ES-I3 (cell line): ENCODE data around the gene FILIP1L.

Experiments used
- H3K36me3 ChIP-seq: 2 replicates; pipeline ENCODE4 v1.6.1; 2013; ENCODE audit warnings: mild to moderate bottlenecking, low read length, control low read depth, moderate library complexity; ENCODE audit not compliant: insufficient read depth
- H3K4me1 ChIP-seq: 2 replicates; pipeline ENCODE4 v1.6.1; 2013; ENCODE audit warnings: mild to moderate bottlenecking, control low read depth, low read length; ENCODE audit not compliant: insufficient read depth
- H3K9ac ChIP-seq: 2 replicates; pipeline ENCODE4 v1.6.1; 2013; ENCODE audit warnings: low read depth, mild to moderate bottlenecking, low read length, moderate library complexity
- H3K9me3 ChIP-seq: 2 replicates; pipeline ENCODE4 v1.6.1; 2013; ENCODE audit warnings: mild to moderate bottlenecking, low read length, moderate library complexity; ENCODE audit not compliant: control insufficient read depth, insufficient read depth

Gene FILIP1L

GRCh38 chr3:100002599-100003350, 111.5 kb downstream of the FILIP1L start:
- Histone ChIP-seq H3K9ac (no peak overlapping the region), H3K4me1 (peaks cover 19% of the 10 kb centered on the region), H3K9me3 (no peaks in the 10 kb centered on the region), H3K36me3 (no peaks in the 10 kb centered on the region)

GRCh38 chr3:100001526-100002270, 112.6 kb downstream of the FILIP1L start:
- Histone ChIP-seq H3K4me1 (peaks cover 19% of the 10 kb centered on the region), H3K36me3 (no peaks in the 10 kb centered on the region), H3K9ac (no peak overlapping the region), H3K9me3 (no peaks in the 10 kb centered on the region)

DNA sequence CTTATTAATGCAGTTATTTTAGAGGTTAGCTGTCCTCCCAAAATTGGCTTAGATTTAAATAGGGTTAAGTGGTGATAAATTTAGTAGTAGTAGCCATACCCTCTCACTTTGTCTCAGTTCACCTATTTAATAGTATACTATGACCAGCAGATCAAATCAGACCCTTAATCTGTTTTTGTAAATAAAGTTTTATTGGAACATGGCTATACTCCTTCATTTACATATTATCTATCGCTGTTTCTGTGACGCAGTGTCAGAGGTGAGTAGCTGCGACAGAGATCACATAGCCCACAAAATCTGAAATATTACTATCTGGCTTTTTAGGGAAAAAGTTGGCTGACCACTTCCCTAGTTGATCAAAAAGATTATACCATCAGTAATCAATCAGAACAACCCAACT, 113.2 kb downstream of the FILIP1L start:
- no peaks in the 10 kb centered on the region for H3K36me3 ChIP-seq
- no peak overlapping the region for H3K9ac ChIP-seq
- peaks cover 13% of the 10 kb centered on the region for H3K4me1 ChIP-seq
- no peaks in the 10 kb centered on the region for H3K9me3 ChIP-seq

GRCh38 chr3:99999536-99999935, 114.8 kb downstream of the FILIP1L start:
- Histone ChIP-seq H3K9me3 (peaks cover 2% of the 10 kb centered on the region; the same call in 1 of the 2 replicates), H3K36me3 (no peaks in the 10 kb centered on the region), H3K4me1 (no peaks in the 10 kb centered on the region), H3K9ac (no peak overlapping the region)

DNA sequence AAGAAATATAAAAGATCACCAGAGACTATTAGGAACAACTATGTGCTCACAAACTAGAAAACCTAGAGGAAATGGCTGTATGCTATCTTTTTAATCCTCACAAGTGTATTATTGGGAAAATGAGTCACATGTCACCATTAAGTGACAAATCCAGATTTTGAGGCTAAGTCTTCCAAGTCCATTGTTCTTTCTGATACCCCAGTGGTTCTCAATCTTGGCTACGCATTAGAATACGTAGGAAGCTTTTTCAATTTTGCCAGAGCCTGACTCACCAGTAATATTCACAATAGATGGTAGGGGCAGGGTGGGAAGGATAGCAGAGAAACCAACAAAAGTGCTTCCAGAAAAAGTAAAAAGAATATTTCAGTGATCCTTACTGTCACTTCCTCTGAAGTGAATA, 117.0 kb downstream of the FILIP1L start:
- Histone ChIP-seq H3K4me1 (no peaks in the 10 kb centered on the region), H3K36me3 (no peaks in the 10 kb centered on the region), H3K9ac (no peak overlapping the region), H3K9me3 (peaks cover 9% of the 10 kb centered on the region)

GRCh38 chr3:99990179-99990578, 124.1 kb downstream of the FILIP1L start:
- no peaks in the 10 kb centered on the region for H3K36me3 ChIP-seq
- peaks cover 6% of the 10 kb centered on the region for H3K9me3 ChIP-seq
- no peak overlapping the region for H3K9ac ChIP-seq
- peaks cover 12% of the 10 kb centered on the region; the same call in 1 of the 2 replicates for H3K4me1 ChIP-seq

DNA sequence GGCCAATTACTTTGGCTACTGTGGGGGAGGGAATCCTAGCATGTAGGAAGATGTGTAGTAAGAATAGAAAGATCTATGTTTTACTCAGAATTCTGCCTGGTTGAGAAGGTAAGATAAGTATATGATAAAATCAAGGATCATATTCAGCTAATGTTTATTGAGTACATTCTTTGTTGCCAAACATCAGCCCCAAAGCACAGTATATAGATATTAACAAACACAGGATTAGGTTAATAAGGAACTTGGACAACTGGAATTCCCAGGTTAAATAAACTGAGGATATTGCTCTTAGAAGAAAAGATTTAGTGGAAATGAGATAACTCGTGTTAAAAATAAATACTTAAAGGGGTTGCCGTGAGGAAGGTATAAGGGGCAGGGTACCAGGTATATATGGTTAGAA, 129.6 kb downstream of the FILIP1L start:
- H3K4me1 ChIP-seq: peaks cover 12% of the 10 kb centered on the region; the same call in 1 of the 2 replicates
- H3K9ac ChIP-seq: no peak overlapping the region
- no peaks in the 10 kb centered on the region for H3K9me3 ChIP-seq
- H3K36me3 ChIP-seq: no peaks in the 10 kb centered on the region

GRCh38 chr3:99984139-99984538, 130.2 kb downstream of the FILIP1L start:
- Histone ChIP-seq H3K9ac (no peak overlapping the region), H3K36me3 (no peaks in the 10 kb centered on the region), H3K4me1 (peaks cover 10% of the 10 kb centered on the region; the same call in 1 of the 2 replicates), H3K9me3 (no peaks in the 10 kb centered on the region)

GRCh38 chr3:99982650-99983049, 131.7 kb downstream of the FILIP1L start:
- H3K4me1 ChIP-seq: peaks cover under 1% of the 10 kb centered on the region; the same call in 1 of the 2 replicates
- H3K9me3 ChIP-seq: no peaks in the 10 kb centered on the region
- H3K9ac ChIP-seq: no peak overlapping the region
- no peaks in the 10 kb centered on the region for H3K36me3 ChIP-seq

DNA sequence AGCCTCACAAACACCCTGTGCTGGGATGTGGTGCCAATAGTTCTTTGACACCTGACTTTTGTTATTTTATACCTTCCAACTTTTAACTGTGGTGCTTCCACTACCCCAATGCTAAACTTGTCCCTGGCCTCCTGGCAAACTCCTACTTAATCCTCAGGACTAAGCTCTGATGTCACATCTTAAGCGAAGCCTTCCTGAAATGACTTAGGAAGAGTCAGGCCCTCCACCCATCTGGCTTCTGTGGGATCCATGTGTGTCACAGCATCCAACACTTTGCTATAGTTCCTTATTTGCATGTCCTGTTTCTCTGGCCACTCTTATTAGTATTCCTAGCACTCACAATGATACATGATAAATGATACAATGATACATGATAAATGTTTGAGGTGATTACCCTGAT, 133.2 kb downstream of the FILIP1L start:
- no peaks in the 10 kb centered on the region for H3K9me3 ChIP-seq
- H3K9ac ChIP-seq: no peak overlapping the region
- no peaks in the 10 kb centered on the region for H3K36me3 ChIP-seq

DNA sequence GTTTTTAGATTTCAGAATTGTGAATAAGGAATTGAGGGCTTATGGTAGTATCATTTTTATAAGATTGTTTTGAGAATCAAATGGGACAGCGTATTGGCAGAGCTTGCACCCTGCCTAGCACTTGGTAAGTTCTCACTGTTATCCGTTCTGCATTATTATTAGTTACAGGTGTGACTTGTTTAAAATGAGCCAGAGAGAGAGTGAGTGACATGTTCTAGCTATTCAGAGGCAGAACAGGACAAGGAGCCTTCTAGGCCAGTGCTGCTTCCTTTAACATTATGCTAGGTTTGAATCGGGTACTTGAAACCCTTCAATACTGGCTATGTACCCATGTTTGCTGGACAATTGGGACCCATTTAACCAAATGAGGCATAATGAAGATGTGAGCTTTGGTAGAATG, 133.7 kb downstream of the FILIP1L start:
- H3K9me3 ChIP-seq: no peaks in the 10 kb centered on the region
- no peaks in the 10 kb centered on the region for H3K4me1 ChIP-seq
- no peaks in the 10 kb centered on the region for H3K36me3 ChIP-seq
- no peak overlapping the region for H3K9ac ChIP-seq

More for the DNA sequence above, 133.2 kb downstream of the FILIP1L start:
- no peaks in the 10 kb centered on the region for H3K4me1 ChIP-seq

GRCh38 chr3:99978221-99978620, 136.1 kb downstream of the FILIP1L start:
- Histone ChIP-seq H3K9me3 (no peaks in the 10 kb centered on the region), H3K36me3 (no peaks in the 10 kb centered on the region), H3K4me1 (no peaks in the 10 kb centered on the region), H3K9ac (no peak overlapping the region)

- Histone ChIP-seq H3K9ac (no peak overlapping the region), H3K4me1 (no peaks in the 10 kb centered on the region), H3K36me3 (no peaks in the 10 kb centered on the region), H3K9me3 (no peaks in the 10 kb centered on the region)
These were observed 137.7 kb downstream of the FILIP1L start for GRCh38 chr3:99976584-99976983.

GRCh38 chr3:99974989-99975388, 139.3 kb downstream of the FILIP1L start:
- no peaks in the 10 kb centered on the region for H3K4me1 ChIP-seq
- no peaks in the 10 kb centered on the region for H3K36me3 ChIP-seq
- no peak overlapping the region for H3K9ac ChIP-seq
- H3K9me3 ChIP-seq: no peaks in the 10 kb centered on the region
